ENCODE measurements around the gene TMEM72.
A peak's percentile ranks its signal among the peaks of the same experiment; 100 is the strongest.

Gene TMEM72

GRCh38 chr10:44968091-44968490, 57.0 kb downstream of the TMEM72 start:
- H3K9me3 ChIP-seq = no peaks in the 10 kb centered on the region
- H3K36me3 ChIP-seq = peaks cover 16 to 32% (median 31%) of the 10 kb centered on the region in 3 donors
- peaks cover 0 to 64% (median 56%) of the 10 kb centered on the region in 4 donors for H3K4me1 ChIP-seq
- DNase-seq = peak; percentile 84 to 88
- peak overlapping the region; percentile 71 to 83 for H3K27ac ChIP-seq
- no peak for TF ChIP-seq CTCF (IDR thresholded peaks at IDR 0.05)
- intact Hi-C loops (cut with DNase I; ENCODE audit: low total_unique reads) = no loop called here
- no peaks in the 10 kb centered on the region for H3K27me3 ChIP-seq
- H3K4me3 ChIP-seq = no peak overlapping the region

DNA sequence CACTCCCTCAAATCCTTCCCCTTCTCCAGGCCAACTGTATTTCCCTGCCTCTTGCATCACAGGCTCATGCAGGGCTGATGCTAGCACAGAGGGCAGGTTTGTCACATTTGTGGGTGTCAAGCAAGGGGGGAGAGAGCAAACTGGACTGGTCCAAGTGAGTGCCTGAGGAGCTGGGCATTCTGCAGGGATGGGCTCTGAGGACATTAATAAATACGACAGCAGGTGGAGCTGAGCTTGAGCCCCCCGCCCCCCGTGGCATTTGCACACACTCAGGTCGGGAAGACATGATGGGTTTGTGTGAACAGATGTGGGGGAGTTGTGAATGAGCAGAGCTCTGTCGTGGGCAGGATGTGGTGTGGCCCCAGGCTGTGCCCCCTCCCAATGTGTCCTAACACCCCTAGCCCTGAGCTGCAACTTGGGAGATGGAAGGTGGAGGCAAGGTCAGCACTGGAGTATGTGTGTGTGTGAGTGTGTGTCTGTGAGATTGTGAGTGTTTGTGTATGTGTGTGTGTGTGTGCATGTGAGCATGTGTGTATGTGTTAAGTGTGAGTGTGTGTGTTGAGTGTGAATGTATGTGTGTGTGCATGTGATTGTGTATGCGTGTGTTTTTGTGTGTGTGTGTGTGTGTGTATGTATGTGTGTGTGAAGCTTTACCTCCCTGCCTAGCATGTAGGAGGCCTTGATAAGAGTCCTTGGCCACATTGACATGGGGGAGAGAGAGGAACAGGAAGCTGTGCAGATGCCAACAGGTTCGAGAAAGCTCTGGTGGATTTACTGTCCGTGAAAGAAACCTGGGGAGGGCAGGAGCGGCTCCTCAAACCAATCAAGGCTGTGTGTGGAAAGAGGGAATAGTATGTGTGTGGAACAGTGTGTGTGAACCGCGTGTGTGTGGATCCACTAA, 57.6 kb downstream of the TMEM72 start:
- TF ChIP-seq CTCF (IDR thresholded peaks at IDR 0.05) = no peak
- Histone ChIP-seq H3K9me3 (no peaks in the 10 kb centered on the region), H3K27ac (peak overlapping the region; percentile 71 to 83), H3K4me1 (peaks cover 0 to 63% (median 54%) of the 10 kb centered on the region in 4 donors), H3K36me3 (peaks cover 16 to 32% (median 31%) of the 10 kb centered on the region in 3 donors), H3K4me3 (no peak overlapping the region), H3K27me3 (no peaks in the 10 kb centered on the region)
- intact Hi-C loops (cut with DNase I; ENCODE audit: low total_unique reads) = no loop called here
- DNase-seq = peak in 1 of 2 donors; percentile 66

- H3K9me3 ChIP-seq = no peaks in the 10 kb centered on the region
- DNase-seq = no peak
- intact Hi-C loops (cut with DNase I; ENCODE audit: low total_unique reads) = loop anchor here (10.0 kb wide), 1 partner anchor 95 kb away; no protein-coding TSS in a partner anchor
Observed at GRCh38 chr10:44969854-44970253, 58.7 kb downstream of the TMEM72 start.

GRCh38 chr10:44970812-44971395, 59.8 kb downstream of the TMEM72 start:
- peaks cover 0 to 61% (median 49%) of the 10 kb centered on the region in 4 donors for H3K4me1 ChIP-seq
- intact Hi-C loops (cut with DNase I; ENCODE audit: low total_unique reads) = loop anchor here (10.0 kb wide), 1 partner anchor 96 kb away; no protein-coding TSS in a partner anchor
- no peak for DNase-seq

More at GRCh38 chr10:44969854-44970253, 58.7 kb downstream of the TMEM72 start:
- TF ChIP-seq CTCF (IDR thresholded peaks at IDR 0.05) = no peak
- H3K4me1 ChIP-seq = peaks cover 0 to 63% (median 53%) of the 10 kb centered on the region in 4 donors
- no peaks in the 10 kb centered on the region for H3K27me3 ChIP-seq
- peaks cover 16 to 32% (median 31%) of the 10 kb centered on the region in 3 donors for H3K36me3 ChIP-seq
- no peak overlapping the region for H3K27ac ChIP-seq
- no peak overlapping the region for H3K4me3 ChIP-seq

More at GRCh38 chr10:44970812-44971395, 59.8 kb downstream of the TMEM72 start:
- Histone ChIP-seq H3K36me3 (peaks cover 16 to 32% (median 31%) of the 10 kb centered on the region in 3 donors), H3K4me3 (no peak overlapping the region), H3K9me3 (no peaks in the 10 kb centered on the region), H3K27ac (no peak overlapping the region), H3K27me3 (no peaks in the 10 kb centered on the region)
- TF ChIP-seq CTCF (IDR thresholded peaks at IDR 0.05) = no peak

Data from tibial artery (tissue), 4 donors.